ENCODE results near the gene POLN.

The POLN gene

GRCh38 chr4:2058264-2059045 lies 183.5 kb downstream of the POLN start:
- DNase-seq (ENCODE audit: low spot score), result peak; percentile 58

- peak; percentile 30 for DNase-seq (ENCODE audit: low spot score)
These were observed 184.4 kb downstream of the POLN start for GRCh38 chr4:2057382-2058065.

DNA sequence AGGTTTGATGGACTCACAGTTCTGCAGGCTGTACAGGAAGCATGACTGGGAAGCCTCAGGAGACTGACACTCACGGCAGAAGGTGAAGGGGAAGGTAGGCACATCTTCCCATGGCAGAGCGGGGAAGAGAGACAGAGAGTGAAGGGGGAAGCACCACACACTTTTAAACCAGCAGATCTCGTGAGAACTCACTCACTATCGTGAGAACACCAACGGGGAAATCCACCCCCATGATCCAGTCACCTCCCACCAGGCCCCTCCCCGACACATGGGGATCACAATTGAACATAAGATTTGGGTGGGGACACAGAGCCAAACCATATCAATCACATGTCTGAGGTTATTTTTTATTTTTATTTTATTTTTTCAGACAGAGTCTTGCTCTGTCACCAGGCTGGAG lies 187.7 kb downstream of the POLN start:
- DNase-seq (ENCODE audit: low spot score), result no peak

- no peak for DNase-seq (ENCODE audit: low spot score)
These were observed 190.8 kb downstream of the POLN start for GRCh38 chr4:2051086-2051485.

- DNase-seq (ENCODE audit: low spot score), result no peak
These were observed 192.1 kb downstream of the POLN start for GRCh38 chr4:2049811-2050210.

- no peak for DNase-seq (ENCODE audit: low spot score)
These were observed 192.5 kb downstream of the POLN start for GRCh38 chr4:2049381-2049780.

GRCh38 chr4:2048831-2049230 lies 193.1 kb downstream of the POLN start:
- DNase-seq (ENCODE audit: low spot score), result no peak

DNA sequence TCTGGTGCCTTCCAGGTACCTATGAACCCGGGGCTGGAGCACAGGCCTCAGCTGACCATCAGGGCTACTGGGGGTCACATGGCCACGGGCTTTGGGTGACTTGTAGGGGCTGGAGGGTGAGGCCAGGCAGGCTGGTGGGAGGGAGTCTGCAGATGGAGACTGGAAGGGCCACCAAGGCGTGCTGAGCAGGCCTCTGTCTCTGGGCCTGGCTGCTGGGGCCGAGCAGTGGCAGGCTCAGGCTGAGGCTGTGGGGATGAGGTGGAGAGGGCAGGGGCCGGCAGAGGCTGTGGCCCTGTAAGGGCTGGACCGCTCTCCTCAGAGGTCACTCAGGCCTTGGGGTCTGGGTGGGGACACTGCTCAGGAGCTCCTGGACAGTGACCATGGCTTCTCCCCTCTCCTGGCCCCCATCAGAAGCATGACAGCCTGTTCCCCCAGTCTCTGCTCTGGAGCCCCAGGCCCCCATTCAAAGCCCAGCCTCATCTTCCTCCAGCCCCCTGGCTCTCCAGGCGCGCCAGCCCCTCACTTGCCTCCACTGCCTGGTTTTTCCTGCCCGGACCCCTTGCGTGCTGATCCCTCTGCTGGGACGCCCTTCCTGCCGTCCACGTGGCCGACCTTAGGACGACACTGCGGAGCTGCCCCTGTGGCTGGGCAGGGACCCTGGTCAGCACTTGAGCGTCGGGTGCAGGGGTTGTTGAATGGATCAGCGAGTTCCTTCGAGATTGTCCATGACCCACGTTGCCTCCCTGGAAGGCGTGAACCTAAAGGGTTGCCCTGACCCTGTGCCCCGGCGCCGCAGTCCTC lies 193.9 kb downstream of the POLN start:
- DNase-seq (ENCODE audit: low spot score), result no peak

DNA sequence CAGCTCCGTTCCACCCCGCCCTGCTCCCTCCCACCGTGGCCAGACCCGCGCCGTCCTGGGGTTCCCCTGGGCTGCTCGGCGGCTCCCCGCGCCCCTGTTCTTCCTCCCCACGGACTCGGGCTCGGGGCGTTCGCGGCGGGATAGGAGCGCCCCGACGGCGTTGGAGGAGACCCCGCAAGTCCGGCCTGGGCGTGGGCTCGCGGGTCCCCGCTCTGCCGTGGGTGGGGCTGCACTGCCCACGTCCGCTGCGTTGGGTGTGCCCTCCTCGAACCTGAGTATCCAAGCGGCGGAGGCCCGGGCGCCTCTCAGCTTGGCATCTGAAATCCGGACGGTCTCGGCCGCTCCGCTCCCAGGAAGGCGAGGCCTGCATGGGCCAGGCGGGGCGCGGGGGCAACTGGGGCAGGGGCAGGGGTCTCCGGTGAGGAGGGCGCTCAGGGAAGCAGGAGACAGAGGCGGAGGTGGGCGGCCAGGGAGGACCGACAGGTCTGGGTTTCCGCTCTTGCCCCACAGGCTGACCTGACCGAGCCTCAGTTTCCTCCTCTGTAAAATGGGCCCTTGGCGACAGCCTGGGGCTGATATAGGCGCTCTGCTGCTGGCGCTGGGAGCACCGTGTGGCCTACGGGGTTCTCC lies 194.8 kb downstream of the POLN start:
- DNase-seq (ENCODE audit: low spot score), result no peak

DNA sequence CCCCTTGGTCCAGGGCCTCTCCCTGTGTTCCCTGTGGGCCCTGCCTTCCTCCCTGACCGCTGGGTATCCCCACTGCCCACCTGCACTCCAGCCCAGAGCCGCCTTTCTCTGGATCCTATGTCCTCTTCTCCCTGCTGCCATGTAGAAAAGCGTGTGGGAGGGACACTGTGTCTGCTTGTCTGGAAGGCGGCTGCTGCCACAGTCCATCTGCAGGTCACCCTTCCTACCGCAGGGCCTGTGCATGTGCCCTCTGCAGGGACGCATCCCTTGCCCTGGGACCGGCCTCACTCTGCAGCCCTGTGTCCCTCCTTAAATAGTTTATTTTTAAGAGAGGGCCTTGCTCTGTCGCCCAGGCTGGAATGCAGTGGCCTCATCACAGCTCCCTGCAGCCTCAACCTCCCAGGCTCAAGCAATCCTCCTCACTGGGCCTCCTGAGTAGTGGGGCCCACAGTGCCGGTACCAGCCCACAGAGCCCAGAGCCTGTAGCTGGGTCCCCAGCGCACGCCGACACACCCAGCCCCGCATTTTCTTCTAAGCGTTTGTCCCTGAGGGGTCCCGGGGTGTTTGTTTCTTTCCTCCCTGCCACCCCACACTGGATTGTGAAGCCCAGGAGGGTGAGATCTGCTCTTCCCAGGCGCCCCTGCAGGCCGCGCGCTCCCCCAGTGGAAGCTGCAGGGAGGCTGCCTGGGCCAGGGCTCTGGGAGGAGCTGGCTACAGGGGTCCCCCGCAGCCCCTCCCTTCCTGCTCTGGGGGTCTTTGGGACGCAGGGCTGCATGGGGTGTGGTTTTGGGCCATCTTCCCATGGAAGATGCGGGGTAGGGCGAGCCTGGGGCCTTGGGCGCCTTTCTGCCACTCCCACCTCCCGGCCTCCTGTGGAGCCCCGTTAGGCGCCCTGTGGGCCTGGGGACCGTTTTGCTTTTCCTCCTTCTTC lies 195.6 kb downstream of the POLN start:
- no peak for DNase-seq (ENCODE audit: low spot score)

DNA sequence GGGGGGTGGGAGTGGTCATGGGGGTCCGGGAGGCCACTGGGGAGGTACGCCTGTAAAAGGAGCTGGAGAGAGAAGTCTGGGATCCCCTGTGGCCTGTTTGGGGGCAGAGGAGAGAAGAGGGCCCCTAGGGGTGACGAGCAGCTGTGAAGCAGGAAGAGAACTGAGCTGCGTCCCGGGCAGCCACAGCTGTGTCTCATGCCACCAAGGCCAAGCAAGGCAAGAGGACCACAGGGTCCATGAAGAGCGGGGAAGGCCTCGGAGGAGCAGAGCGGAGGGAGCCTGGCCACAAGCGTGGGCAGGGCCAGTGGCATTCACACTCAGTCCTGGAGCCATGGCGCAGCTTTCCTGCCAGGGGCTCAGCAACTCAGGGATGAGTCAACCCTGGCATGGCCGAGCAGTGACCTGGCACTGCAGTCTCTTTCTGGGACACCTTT lies 196.4 kb downstream of the POLN start:
- DNase-seq (ENCODE audit: low spot score), result peak; percentile 34

DNA sequence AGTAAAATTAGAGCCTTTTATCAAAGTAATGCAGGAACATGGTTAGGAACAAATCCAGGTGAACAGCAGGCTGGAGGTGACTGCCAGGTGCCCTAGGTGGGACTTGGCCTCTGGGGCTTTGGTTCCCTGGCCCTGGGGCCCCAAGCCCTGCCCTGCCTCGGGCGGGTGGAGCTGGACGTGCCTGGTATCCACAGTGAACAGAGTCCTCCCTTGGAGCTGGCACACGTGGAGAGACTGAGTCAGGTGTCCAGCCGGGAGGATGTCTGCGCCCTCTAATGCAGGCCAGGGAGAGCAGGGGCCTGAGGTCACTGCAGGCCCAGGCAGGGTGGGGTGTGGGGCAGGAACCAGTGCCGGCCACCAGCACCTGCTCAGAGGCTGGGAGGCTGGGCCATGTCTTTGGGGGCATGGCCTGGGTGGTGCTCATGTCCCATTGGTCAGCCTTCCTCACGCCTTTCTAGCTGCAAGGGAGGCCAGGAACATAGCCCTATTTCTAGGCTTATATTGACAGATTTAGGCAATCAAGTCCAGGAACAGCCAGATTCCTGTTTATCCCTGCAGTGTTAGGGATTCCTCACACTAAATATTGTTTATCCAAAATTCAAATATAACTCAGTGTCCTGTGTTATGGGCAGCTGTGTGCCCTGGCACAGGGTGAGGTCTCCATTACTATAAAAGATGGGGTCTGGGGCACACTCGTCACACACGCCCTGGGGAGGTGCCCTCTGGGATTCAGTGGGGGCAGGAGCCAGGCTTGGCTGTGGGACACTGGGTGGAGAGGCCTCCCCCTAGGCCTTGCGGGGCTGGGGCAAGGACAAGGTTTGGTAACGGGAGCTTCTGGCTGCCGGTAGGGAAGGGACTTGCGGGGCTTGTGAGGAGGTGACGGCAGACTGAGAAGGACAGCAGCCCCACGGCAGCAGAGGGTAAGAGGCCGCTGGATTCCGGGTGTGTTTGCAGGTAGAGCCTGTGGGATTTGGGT lies 197.1 kb downstream of the POLN start:
- DNase-seq (ENCODE audit: low spot score), result no peak

DNA sequence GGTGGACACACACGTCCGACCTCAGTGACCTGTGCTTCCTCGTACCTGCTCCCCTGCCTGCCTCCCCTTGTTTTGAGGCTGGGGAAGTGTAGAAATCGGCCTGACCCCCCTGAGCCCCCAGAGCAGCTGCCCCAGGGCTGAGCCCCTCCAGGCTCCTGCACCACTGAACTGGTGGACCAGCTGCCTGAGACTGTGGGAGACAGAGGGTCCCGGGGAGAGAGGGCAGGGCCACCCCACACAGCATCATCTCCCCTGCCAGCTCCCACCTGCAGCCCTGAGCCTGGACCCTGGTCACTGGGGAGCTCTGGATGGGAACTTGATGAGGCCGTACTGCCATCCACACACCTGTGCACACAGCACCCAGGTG lies 197.8 kb downstream of the POLN start:
- DNase-seq (ENCODE audit: low spot score), result no peak

DNA sequence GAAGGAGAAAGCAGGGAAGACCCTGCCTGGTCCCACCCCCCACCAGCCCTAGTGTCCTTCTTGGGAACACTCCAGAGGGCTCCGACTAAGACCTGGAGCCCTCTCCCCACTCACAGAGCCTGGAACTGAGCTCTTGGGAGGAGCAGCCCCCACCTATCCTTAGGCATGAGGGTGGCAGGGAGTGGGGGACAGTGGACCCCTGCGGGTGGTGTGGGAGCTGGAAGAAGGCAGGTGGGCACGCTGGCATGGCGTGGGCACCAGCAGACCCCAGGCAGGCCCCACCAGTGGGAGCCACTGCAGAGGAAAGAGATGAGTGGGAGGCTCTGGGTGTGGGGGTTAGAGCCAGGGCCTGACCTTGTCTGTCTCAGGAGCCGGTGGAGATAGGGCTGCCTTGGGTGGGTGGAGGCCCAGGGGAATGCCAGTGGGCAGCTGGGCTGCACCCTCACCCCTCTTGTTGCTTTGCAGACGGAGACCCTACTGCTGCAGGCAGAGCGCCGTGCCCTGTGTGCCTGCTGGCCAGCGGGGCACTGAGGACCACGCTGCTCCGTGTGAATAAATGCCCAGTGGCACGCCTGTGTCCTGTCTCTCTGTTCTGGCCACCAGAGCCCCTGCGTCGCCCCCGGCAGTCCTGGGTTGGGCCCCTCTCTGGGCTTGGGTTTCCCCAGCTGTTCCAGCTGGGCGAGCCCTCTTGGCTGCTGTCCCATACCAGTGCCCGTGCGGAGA lies 198.4 kb downstream of the POLN start:
- DNase-seq (ENCODE audit: low spot score), result no peak

- DNase-seq (ENCODE audit: low spot score), result no peak
These were observed 198.9 kb downstream of the POLN start for GRCh38 chr4:2042947-2043395.

DNA sequence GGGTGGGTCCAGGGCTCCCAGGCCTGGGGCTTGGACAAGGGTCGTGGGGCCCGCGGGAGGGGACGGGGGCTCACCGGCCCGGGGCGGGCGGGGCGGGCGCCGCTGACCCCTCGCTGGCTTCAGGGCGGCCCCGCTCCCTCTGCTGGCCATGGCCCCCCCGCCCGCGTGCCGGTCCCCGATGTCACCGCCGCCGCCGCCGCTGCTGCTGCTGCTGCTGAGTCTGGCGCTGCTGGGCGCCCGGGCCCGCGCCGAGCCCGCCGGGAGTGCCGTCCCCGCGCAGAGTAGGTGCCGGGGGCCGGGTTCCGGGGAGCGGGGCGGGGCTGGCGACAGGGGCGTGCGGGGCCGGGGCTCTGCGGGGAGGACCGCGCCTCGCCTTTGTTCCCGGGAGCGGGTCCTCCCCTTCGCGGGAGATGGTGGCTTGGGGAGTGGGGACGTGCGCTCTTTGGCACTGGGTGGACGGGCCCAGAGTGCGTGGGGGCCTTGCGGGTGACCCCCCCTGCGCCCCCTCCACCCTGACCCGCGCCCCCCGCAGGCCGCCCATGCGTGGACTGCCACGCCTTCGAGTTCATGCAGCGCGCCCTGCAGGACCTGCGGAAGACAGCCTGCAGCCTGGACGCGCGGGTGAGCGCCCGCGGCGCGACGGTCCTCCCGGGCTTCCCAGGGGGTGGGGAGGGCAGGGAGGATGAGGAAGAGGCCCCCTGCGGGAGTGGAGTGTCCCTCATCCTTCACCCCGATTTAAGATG lies 199.5 kb downstream of the POLN start:
- no peak for DNase-seq (ENCODE audit: low spot score)

- DNase-seq (ENCODE audit: low spot score), result peak; percentile 74
These were observed 200.4 kb downstream of the POLN start for GRCh38 chr4:2041239-2042130.

Measured in cerebellar cortex (tissue), 1 donor.